GM15510 (cell line): ENCODE data around the gene TMEM40.

ENCODE experiments used
- POLR2A ChIP-seq: IDR thresholded peaks from 3 replicates; pipeline ENCODE4 v1.6.1; 2011; ENCODE audit warnings: borderline replicate concordance; ENCODE audit not compliant: insufficient read length; ENCODE audit errors: extremely low read depth

TMEM40 gene

DNA sequence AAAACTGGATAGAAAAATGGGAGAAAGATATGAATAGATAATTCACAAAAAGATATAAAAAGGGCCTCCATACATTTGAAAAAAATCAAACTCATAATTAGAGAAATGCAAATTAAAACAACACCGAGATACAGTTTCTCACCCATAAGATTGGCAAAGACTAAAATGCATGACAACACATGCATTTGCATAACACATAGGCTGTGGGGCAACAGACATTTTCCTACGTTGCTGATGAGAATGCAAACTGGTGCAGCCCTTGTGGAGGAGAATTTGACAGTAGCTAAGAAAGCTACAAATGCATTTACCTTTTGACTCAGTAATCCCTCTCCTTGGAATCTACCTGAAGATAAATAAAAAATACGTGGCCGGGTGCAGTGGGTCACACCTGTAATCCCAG, 26.0 kb upstream of the TMEM40 start:
- TF ChIP-seq POLR2A: no peak

DNA sequence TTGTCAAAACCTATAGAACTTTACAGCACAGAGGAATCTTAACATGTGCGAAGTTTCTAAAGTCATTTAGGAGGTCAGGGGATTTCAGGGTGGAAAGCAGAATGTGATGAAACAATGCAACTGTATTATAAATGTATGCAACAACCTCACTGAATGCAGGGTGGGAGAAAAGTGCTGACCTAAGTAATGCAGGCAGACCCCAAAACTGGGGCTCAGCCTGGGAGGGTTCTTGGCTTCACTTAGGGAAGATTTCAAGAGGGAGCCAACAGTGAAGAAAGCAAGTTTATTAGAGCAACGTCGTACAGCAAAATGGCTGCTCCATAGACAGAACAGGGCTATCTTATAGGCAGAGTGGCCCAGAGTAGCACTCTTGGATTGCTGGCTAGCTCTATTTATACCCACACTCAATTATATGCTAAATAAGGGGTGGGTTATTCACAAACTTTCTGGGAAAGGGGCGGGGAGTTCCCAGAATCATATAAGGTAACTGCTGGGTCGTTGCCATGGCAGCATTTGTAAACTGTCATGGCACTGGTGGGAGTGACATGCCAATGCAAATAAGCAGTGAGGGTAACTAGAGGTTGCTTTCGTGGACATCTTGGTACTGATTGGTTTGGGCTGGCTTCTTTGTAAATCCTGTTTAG, 23.2 kb upstream of the TMEM40 start:
- TF ChIP-seq POLR2A: no peak

DNA sequence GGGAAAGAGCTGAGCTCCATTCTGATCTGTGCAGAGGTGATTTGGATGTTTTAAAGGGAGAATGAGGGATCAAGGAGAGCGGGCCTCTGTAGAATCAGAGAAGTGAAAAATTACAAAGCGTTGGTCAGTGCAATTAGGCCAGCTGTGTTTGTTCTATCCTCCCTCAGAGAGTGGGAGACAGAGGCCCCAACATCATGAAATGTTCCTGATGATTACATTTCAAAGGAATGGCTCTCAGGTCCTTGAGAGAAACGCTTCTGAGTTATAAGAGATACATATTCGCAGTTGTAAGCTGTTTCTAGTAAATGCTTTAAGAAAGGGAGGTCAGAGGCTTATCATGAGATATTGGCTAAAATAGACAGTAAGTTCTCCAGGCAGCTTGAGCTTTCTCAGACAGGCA, 21.7 kb upstream of the TMEM40 start:
- TF ChIP-seq POLR2A: no peak

DNA sequence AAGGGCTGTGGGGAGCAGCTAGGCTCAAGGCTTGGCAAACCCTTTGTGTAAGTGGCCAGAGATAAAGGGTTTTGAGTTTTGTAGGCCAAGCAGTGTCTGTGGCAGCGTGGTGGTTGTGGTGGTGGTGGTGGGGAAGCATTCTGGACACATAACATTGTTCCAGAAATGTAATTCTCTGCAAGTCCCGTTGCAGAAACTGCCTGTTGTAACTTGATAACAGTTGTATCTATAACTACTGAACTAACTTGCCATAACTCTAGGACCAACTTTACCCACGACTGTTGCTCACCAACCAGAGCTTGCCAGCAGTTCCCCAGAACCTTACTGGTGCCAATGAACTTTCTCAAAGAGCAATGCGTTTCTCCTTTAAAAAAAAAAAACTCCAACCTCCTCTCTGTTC, 18.1 kb upstream of the TMEM40 start:
- no peak for TF ChIP-seq POLR2A

GRCh38 chr3:12775226-12775625, 16.2 kb upstream of the TMEM40 start:
- no peak for TF ChIP-seq POLR2A

DNA sequence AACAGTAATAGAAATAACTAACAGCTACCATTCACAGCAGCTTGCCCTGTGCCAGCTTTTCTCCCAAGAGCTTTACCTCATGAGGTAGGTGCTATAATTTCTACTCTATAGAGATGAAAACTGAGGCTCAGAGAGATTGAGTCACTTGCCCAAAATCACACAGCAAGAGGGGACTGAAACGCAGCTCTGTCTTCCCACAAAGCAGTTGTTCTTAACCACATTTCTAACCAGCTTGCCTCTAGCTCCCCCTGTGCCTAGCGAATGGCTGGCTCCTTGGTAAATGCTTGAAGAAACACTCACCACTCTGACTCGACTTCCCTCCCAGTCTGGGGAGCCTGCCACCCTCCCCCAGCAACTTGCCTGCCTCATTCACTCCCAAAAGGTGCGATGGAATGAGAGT, 15.6 kb upstream of the TMEM40 start:
- TF ChIP-seq POLR2A: no peak

DNA sequence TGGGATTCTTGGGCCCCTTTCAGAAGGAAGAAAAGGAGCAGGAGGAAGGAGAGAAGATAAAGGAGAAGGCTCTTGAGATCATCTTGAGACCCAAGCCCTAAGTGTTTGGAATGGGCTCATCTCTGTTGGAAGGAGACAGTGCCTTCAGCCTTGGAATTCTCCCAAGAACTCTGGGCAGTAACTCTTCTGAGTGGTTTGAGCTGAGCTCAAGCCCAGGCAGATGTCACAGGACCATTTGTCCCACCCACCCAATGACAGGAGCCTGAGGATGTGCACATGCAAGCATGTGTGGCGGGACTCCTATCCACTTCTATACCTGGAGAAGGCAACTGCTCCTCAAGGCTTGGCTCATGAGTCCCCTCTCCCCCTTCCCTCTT, 14.6 kb upstream of the TMEM40 start:
- TF ChIP-seq POLR2A: no peak

- TF ChIP-seq POLR2A: no peak
Observed at GRCh38 chr3:12773030-12773709, 14.1 kb upstream of the TMEM40 start.

DNA sequence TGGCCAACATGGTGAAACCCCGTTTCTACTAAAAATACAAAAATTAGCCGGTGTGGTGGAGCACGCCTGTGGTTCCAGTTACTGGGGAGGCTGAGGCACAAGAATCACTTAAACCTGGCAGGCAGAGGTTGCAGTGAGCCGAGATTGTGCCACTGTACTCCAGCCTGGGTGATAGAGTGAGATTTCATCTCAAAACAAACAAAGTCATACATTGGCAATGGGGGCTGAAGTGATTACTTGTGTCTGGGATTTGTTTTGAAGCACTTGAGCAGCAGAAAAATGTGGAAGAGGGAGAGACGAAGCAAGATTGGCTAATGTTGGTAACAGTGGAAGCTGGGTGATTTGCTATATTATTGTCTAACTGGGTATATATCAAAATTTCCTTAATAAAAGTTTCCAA, 13.4 kb upstream of the TMEM40 start:
- no peak for TF ChIP-seq POLR2A

DNA sequence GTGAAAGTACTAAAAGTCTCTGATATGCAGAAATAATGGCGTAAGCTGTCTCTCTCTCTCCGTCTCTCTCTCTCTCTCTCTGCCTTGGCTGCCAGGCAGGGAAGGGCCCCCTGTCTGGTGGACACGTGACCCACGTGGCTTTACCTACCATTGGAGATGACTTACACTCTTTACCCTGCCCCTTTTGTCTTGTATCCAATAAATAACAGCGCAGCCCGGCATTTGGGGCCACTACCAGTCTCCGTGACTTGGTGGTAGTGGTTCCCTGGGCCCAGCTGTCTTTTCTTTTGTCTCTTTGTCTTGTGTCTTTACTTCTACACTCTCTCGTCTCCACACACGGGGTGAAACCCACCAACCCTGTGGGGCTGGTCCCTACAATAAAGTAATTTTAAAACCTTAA, 12.2 kb upstream of the TMEM40 start:
- no peak for TF ChIP-seq POLR2A

DNA sequence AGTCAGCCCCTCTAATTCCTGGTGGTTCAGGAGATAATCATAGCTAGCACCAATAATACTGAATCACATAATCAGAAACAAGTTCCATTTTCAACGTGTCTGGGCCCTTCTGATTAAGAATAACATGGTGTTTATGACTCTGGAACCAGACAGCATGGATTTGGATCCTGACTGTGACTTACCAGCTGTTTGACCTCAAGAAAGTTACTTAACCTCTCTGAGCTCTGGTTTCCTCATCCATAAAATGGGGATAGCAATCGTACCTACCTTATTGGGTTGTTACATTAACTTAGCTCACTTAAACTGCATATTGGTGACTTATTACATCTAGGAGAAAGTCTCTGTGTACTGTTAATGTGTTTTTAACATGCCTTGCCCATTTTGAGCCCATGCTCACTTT, 10.7 kb upstream of the TMEM40 start:
- no peak for TF ChIP-seq POLR2A

GRCh38 chr3:12768579-12769527, 9.8 kb upstream of the TMEM40 start:
- no peak for TF ChIP-seq POLR2A

GRCh38 chr3:12766541-12766940, 7.5 kb upstream of the TMEM40 start:
- TF ChIP-seq POLR2A: no peak

DNA sequence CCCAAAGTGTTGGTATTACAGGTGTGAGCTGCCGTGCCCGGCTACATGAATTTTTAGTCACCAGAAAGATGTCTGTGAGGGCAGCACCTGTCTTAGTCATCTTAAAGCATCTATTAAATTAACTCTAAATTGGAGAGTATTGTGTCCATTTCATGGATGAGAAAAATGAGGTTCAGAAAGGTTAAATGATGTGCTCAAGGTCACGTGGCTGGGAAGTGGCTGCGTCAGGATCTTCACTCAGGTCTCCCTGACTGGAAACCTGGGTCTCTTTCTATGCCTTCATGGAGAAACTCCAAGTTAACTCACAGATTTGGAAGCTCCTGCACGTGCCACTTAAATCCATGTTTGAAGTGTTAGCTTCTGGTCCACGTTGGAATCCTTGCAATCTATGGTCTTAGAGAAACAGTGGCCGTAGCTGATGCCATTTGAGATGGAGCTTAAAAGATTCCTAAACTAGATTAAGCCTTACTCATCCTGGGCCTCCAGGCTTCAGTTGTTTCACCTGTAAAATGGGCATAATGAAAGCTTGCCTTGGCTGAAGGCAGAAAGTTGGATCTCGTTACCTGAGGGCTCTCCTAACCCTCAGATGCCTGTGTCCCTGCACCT, 5.2 kb upstream of the TMEM40 start:
- no peak for TF ChIP-seq POLR2A

GRCh38 chr3:12759693-12760565, 870 bp upstream of the TMEM40 start:
- TF ChIP-seq POLR2A: no peak
